ENCODE results near the gene KLF4.

Gene KLF4

DNA sequence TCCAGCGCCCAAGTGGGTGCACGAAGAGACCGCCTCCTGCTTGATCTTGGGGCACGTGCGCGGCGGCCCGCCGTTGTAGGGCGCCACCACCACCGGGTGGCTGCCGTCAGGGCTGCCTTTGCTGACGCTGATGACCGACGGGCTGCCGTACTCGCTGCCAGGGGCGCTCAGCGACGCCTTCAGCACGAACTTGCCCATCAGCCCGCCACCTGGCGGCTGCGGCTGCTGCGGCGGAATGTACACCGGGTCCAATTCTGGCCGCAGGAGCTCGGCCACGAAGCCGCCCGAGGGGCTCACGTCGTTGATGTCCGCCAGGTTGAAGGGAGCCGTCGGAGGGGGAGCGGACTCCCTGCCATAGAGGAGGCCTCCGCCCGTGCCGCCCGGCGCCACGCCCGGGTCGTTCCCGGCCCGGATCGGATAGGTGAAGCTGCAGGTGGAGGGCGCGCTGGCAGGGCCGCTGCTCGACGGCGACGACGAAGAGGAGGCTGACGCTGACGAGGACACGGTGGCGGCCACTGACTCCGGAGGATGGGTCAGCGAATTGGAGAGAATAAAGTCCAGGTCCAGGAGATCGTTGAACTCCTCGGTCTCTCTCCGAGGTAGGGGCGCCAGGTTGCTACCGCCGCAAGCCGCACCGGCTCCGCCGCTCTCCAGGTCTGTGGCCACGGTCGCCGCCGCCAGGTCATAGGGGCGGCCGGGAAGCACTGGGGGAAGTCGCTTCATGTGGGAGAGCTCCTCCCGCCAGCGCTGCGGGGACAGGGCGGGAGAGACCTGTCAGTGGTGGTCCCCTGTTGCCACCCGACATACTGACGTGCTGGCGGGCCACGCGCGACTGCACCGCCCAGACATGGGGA lies 1.8 kb downstream of the KLF4 start:
- no peak for DNase-seq

- DNase-seq = no peak
Observed at GRCh38 chr9:107486674-107487520, 2.7 kb downstream of the KLF4 start.

DNA sequence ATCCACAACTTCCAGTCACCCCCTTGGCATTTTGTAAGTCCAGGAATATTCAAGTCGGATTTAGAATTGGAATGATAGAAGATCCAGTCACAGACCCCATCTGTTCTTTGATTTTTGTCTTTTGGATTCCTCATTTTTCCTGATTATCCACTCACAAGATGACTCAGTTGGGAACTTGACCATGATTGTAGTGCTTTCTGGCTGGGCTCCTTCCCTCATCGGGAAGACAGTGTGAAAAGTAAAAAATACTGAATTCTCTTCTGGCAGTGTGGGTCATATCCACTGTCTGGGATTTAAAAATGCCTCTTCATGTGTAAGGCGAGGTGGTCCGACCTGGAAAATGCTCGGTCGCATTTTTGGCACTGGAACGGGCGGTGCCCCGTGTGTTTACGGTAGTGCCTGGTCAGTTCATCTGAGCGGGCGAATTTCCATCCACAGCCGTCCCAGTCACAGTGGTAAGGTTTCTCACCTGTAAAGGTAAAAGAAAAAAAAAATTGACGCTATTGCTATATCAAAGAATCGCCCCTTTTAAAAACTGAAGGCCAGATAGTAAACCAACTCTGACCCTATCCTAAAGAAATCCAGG lies 4.0 kb downstream of the KLF4 start:
- DNase-seq = no peak

DNA sequence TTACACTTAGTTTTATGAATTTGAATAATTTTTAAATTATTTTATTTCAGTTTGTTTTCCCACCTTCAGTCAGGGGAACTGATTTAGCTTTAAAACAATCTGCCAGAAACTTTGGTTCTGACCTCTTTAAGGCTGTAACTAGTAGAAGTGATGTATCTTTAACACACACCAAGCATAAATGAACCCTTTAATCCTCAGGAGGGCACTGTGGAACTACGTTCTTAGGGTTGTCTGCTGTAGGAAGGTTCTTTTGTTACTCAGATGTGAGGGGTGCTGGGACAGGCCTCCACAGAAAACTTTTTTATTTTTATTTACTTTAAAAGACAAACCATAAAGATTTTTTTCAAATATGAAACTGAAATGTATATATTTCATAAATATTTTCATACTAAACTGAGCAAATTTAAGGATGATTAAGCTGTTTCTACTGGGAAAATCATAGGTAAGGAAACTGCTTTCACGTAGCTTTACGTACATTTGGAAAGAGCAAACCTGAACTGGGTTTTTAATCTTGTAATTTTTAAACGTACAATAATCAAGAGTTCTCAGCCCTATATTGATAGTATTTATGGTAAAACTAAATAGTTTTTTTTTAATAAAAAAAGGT lies 5.3 kb downstream of the KLF4 start:
- DNase-seq = no peak

- no peak for DNase-seq
Observed at GRCh38 chr9:107483666-107484065, 5.9 kb downstream of the KLF4 start.

GRCh38 chr9:107481035-107481434 lies 8.5 kb downstream of the KLF4 start:
- no peak for DNase-seq

GRCh38 chr9:107480386-107480789 lies 9.2 kb downstream of the KLF4 start:
- no peak for DNase-seq

GRCh38 chr9:107478805-107479204 lies 10.8 kb downstream of the KLF4 start:
- no peak for DNase-seq

- no peak for DNase-seq
Observed at GRCh38 chr9:107474124-107474523, 15.4 kb downstream of the KLF4 start.

DNA sequence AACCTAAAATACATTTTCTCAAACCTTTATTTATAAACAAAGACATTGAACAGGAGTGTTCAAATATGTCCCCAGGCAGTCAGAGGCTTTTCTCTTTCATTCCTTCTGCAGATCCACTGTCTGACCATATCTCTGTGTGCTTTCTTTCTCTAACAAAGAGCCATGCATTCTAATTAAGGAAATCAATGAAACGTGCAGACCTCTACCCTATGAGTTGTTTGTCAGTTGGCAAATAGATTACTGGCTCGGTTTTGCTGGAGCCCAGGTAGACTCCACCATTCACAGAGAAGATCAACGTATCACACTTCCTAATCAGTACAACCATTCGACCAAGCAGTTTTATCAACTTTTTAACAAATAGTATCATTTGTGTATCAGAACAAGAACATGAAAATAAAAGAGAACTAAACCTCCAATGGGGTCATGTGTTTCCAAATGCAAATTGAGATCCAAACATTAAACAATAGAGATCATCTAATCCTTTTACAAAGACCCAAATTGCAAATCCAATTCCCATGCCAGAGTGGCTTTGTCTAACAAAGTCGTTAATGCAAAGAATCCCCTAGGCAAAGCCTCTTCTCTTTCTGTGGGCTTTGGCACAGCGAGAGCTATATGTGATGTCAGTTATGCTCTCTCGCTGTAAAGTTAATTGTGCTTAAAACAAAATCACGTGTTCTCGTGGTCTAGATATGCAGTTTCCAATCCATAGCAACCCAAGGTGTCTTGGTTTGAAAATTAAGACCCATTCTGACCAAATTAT lies 16.8 kb downstream of the KLF4 start:
- no peak for DNase-seq

GRCh38 chr9:107471552-107471951 lies 18.0 kb downstream of the KLF4 start:
- DNase-seq = no peak

GRCh38 chr9:107467416-107467815 lies 22.2 kb downstream of the KLF4 start:
- no peak for DNase-seq

- no peak for DNase-seq
Observed at GRCh38 chr9:107466826-107467225, 22.7 kb downstream of the KLF4 start.

GRCh38 chr9:107465467-107466451 lies 23.8 kb downstream of the KLF4 start:
- no peak for DNase-seq

DNA sequence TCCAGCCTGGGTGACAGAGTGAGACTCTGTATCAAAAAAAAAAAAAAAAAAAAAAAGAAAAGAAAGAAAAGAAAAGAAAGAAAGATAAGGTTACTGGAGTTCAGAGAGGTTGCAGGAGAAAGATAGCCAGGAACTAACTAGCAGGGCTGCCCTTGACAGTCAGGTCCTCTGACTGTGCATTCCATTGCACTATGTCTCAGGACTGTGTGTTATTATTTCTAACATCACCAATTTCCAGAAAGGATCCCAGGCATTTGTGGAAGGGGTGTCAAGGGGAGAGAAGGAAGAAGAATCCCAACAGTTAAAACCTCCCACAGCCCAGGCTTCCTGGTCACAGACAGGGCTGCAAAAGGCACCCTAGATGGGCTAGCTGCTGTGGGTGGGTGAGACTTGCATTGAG lies 25.1 kb downstream of the KLF4 start:
- DNase-seq = no peak

DNA sequence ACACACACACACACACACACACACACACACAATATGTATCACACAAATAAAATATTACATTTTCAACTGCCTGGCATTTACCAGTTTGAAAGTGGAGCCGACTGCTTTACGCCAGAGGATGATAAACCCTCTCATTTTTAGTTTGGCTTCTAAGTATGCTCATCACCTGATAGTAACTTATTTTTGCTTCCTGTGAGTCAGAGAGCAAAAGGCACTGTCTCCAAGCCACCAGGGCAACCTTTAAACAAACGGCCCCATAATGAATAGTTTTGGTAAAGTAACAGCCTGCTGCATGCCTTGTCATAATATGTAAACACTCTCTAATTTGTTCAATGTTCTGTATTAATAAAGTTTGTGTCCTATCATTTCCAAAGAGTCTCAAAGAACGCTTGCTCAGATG lies 26.9 kb downstream of the KLF4 start:
- no peak for DNase-seq

DNA sequence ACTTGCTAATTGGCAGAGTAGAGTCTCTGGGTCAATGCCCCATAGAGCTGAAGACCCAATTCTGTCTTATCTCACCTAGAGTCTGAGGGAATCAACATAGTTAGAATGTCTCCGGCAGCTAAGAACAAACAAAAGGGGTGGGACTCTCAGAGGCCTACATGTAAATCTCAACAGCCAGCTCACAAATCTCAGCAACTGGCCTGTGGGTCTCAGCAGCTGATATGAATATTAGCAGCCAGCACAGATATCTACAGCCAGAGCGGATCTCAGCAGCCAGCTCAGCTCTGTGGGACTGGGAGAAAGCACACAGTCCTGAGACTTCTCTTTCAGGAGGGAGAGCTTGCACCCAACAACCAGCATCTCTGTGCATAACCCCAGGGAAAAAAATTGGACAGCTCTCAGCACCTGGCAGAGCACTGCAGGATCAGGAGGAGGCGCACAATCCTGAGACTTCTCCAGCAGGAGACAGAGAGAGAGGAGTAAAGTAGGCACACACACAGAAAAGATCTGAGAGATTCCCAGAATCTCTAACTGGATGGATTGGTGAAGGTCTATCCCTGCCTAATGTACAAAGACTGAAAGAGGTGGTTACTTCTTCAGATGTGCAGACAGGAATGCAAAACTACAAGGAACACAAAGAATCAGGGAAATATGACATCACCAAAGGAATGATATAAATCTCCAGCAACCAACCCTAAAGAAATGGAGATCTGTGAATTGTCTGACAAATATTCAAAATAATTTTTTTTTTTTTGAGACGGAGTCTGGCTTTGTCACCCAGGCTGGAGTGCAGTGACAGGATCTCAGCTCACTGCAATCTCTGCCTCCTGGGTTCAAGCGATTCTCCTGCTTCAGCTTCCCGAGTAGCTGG lies 29.2 kb downstream of the KLF4 start:
- no peak for DNase-seq

DNA sequence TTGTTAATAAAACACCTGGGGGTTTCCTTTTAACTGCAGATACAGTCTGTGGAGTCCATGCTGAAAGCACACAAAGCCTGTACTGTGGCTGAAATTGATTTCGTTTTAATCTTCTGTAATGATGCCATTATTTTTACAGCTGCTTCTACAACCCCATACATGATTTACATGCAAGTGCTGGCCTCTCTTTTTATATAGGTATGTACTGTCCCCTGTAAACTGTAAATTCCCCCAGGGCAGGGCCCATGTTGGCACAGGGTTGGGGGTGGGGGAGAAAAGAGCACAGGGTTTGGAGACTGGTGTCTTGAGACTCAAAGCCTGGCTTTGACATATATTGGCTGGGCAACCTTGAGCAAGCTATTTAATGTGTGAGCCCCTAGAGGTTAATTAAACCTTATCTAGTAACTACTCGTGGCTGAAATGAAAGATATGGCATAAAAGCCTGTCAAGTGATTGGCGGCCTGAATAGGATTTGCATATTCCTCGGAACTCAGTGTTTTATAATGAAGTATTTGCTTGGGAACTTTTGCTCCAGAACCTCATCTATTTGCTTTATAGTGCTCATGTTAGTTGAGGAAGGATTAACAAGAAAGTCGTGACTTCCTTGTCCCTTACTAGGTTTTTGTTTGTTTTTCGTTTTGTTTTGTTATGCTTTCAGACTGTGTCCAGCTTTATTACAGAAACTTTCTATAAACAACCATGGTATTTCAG lies 34.0 kb downstream of the KLF4 start:
- DNase-seq = no peak

DNA sequence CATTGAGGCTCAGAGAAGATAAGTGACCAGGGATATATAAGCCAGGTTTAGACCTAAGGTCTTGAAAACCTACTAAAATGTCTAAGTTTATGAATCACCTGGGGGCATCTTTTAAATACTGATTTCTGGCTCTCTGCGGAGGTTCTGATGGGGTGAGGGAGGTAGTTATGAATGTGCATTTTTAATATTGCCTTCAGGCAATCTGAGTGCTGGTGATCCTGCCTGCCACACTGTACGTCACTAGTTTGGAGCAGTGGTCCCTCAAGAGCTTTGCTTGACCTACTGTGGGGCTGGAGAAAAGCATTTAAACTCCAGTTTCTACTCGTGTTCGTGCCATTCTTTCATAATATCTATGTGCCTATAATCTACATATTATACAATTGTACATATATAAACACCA lies 36.1 kb downstream of the KLF4 start:
- DNase-seq = no peak

GRCh38 chr9:107447834-107448233 lies 41.7 kb downstream of the KLF4 start:
- DNase-seq = no peak

Data from NCI-H2227 treated with DMSO at 0.1 percent for 48 hours (cell line).